Measurements from ENCODE around the gene BICC1. TPM values are rescaled to one million over a fixed set of nuclear protein-coding genes. Genes with fewer than 3 reads are reported as not detected.

Gene BICC1
- total RNA-seq, 1 experiment from 2014 or later: not detected

DNA sequence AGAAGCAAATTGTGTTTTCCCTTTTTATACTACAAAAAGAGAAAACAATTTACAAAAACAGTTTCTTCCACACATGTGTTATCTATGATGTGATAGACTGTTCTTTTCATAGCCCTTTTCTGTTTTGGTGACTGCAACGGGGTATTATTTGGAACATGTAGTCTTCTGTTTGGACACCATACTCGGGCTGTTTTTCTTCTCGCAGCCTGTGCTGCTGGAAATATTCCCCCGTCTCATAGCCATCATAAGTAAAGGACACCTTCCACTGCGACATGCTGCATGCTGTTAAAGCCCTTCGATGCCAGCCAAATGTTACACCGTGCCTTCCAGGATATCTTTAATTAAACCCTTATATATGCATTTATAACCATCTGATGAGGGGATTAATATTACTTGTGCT is 222.4 kb downstream of the BICC1 start:
- H3K36me3 ChIP-seq (ENCODE audit: control insufficient read depth in 1 of 2, insufficient read depth in 2 of 2, low read length in 2 of 2): no peaks in the 10 kb centered on the region
- no peak overlapping the region for H2AFZ ChIP-seq (ENCODE audit: low read depth, low read length, poor library complexity, severe bottlenecking)
- no peaks in the 10 kb centered on the region for H3K79me2 ChIP-seq (ENCODE audit: insufficient read depth, low read length)
- H3K27me3 ChIP-seq (ENCODE audit: insufficient read depth, low read length): peaks cover 4% of the 10 kb centered on the region; the same call in 1 of the 2 replicates
- no peak for DNase-seq (ENCODE audit: low read depth, low spot score)
- H3K9me3 ChIP-seq (ENCODE audit: control insufficient read depth in 1 of 2, insufficient read depth in 1 of 2, low read depth in 1 of 2, low read length in 2 of 2): peaks cover 0 to 5% of the 10 kb centered on the region in 2 experiments; a peak in 1 of 4 replicates
- H3K9ac ChIP-seq (ENCODE audit: low read length): no peak overlapping the region
- no peak overlapping the region for H3K4me3 ChIP-seq (replicated peaks in 1 of 2; ENCODE audit: low read depth in 1 of 2, low read length in 2 of 2)
- no peak for TF ChIP-seq ATF3 (IDR thresholded peaks at IDR 0.05)
- TF ChIP-seq SRF (IDR thresholded peaks at IDR 0.05; ENCODE audit: low read depth): no peak
- H3K4me1 ChIP-seq (ENCODE audit: control insufficient read depth in 1 of 2, insufficient read depth in 2 of 2, low read length in 2 of 2): no peaks in the 10 kb centered on the region
- ChIA-PET CTCF (no interaction called here), RAD21 (ENCODE audit: low non-redundant PET in 1 of 2, low total read pairs in 2 of 2, uncharacterized antibody in 2 of 2, unreplicated experiment in 2 of 2) (no interaction called here), POLR2A (no interaction called here)
- no peaks in the 10 kb centered on the region for H3K9me2 ChIP-seq (ENCODE audit: insufficient read depth)
- BruUV-seq (replicated peaks): no TSS peak
- no peak overlapping the region for H3K4me2 ChIP-seq (ENCODE audit: low read length)
- H3K27ac ChIP-seq (ENCODE audit: low read depth, low read length): no peak overlapping the region
- ATAC-seq: no peak
- no peaks in the 10 kb centered on the region for H4K20me1 ChIP-seq (ENCODE audit: insufficient read depth)
- intact Hi-C loops (cut with micrococcal nuclease): no loop called here

DNA sequence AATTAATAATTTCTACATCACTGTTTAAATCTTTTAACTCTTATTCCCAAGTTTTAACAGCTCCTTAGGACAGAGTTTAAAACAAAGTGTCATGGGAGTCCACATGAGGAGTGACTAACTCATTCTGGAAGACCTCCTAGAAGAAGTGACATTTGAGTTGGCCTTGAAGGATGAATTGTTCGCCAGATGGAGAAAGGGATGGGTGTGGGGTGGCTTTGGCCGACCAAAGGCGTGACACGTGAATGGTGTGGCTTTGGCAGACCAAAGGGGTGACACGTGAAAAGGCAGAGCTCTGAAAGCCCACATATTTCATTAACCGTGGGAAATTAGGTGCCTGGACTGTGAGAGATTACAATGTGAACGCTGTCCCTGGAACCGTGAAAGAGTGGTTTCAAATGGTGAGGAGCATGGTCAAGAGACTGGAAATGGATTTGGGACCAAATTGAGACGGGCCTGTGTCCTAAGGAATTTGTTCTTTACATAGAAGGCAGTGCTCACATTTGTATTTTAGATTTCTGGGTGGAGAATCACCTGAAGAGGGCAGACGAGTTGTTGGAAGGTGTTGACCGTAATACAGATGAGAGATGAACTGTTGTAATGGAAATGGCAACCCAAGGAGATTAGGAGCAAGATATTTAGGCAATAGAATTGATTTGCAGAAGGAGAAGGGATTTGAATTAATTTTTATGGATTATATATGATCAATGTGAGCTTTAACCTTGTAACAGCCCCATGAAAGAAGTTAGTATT is 228.1 kb downstream of the BICC1 start:
- Histone ChIP-seq H3K9me3 (ENCODE audit: control insufficient read depth in 1 of 2, insufficient read depth in 1 of 2, low read depth in 1 of 2, low read length in 2 of 2) (no peaks in the 10 kb centered on the region), H3K79me2 (ENCODE audit: insufficient read depth, low read length) (no peaks in the 10 kb centered on the region), H3K36me3 (ENCODE audit: control insufficient read depth in 1 of 2, insufficient read depth in 2 of 2, low read length in 2 of 2) (no peaks in the 10 kb centered on the region), H3K27me3 (ENCODE audit: insufficient read depth, low read length) (no peaks in the 10 kb centered on the region), H3K9me2 (ENCODE audit: insufficient read depth) (no peaks in the 10 kb centered on the region), H3K4me2 (ENCODE audit: low read length) (no peak overlapping the region), H3K4me3 (replicated peaks in 1 of 2; ENCODE audit: low read depth in 1 of 2, low read length in 2 of 2) (no peak overlapping the region), H3K27ac (ENCODE audit: low read depth, low read length) (no peak overlapping the region), H2AFZ (ENCODE audit: low read depth, low read length, poor library complexity, severe bottlenecking) (no peak overlapping the region), H3K4me1 (ENCODE audit: control insufficient read depth in 1 of 2, insufficient read depth in 2 of 2, low read length in 2 of 2) (no peaks in the 10 kb centered on the region), H3K9ac (ENCODE audit: low read length) (no peak overlapping the region), H4K20me1 (ENCODE audit: insufficient read depth) (no peaks in the 10 kb centered on the region)
- no TSS peak for BruUV-seq (replicated peaks)
- CTCF ChIA-PET: no interaction called here
- intact Hi-C loops (cut with micrococcal nuclease): loop anchor here (5.0 kb wide), 1 partner anchor 208 kb away; no protein-coding TSS in a partner anchor
- RAD21 ChIA-PET (ENCODE audit: low non-redundant PET in 1 of 2, low total read pairs in 2 of 2, uncharacterized antibody in 2 of 2, unreplicated experiment in 2 of 2): no interaction called here
- ATAC-seq: no peak
- DNase-seq (ENCODE audit: low read depth, low spot score): no peak
- no peak for TF ChIP-seq CEBPB (IDR thresholded peaks at IDR 0.05; ENCODE audit: low read depth)
- TF ChIP-seq EZH2 (IDR thresholded peaks at IDR 0.05): no peak
- no peak for TF ChIP-seq ZNF274 (IDR thresholded peaks at IDR 0.05; ENCODE audit: low read depth, low read length)
- TF ChIP-seq, protein P1, sequence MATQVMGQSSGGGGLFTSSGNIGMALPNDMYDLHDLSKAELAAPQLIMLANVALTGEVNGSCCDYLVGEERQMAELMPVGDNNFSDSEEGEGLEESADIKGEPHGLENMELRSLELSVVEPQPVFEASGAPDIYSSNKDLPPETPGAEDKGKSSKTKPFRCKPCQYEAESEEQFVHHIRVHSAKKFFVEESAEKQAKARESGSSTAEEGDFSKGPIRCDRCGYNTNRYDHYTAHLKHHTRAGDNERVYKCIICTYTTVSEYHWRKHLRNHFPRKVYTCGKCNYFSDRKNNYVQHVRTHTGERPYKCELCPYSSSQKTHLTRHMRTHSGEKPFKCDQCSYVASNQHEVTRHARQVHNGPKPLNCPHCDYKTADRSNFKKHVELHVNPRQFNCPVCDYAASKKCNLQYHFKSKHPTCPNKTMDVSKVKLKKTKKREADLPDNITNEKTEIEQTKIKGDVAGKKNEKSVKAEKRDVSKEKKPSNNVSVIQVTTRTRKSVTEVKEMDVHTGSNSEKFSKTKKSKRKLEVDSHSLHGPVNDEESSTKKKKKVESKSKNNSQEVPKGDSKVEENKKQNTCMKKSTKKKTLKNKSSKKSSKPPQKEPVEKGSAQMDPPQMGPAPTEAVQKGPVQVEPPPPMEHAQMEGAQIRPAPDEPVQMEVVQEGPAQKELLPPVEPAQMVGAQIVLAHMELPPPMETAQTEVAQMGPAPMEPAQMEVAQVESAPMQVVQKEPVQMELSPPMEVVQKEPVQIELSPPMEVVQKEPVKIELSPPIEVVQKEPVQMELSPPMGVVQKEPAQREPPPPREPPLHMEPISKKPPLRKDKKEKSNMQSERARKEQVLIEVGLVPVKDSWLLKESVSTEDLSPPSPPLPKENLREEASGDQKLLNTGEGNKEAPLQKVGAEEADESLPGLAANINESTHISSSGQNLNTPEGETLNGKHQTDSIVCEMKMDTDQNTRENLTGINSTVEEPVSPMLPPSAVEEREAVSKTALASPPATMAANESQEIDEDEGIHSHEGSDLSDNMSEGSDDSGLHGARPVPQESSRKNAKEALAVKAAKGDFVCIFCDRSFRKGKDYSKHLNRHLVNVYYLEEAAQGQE (IDR thresholded peaks at IDR 0.05; ENCODE audit: low read depth): no peak
- TF ChIP-seq POLR2A (IDR thresholded peaks at IDR 0.05; ENCODE audit: borderline replicate concordance, extremely low read depth, insufficient read depth, insufficient read length): no peak
- TF ChIP-seq EGR1 (IDR thresholded peaks at IDR 0.05; ENCODE audit: low read depth): no peak
- TF ChIP-seq EZH2phosphoT487 (IDR thresholded peaks at IDR 0.05; ENCODE audit: borderline replicate concordance): no peak
- no peak for TF ChIP-seq TCF7L2 (IDR thresholded peaks at IDR 0.05; ENCODE audit: borderline replicate concordance, extremely low read depth, insufficient read depth, insufficient read length)
- TF ChIP-seq, protein P2, sequence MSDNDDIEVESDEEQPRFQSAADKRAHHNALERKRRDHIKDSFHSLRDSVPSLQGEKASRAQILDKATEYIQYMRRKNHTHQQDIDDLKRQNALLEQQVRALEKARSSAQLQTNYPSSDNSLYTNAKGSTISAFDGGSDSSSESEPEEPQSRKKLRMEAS (IDR thresholded peaks at IDR 0.05): no peak
- TF ChIP-seq POLR2AphosphoS5 (IDR thresholded peaks at IDR 0.05; ENCODE audit: low read depth, low read length): no peak
- POLR2A ChIA-PET: no interaction called here
